Astrocyte of the cerebellum (primary cell): ENCODE measurements around the gene SLC9A1.

Experiments
- DNase-seq: peaks from one replicate; pipeline ENCODE4 v3.0.0-alpha.2; 2011; ENCODE audit warnings: low read depth
- H3K4me3 ChIP-seq: 2 replicates; pipeline ENCODE4 v1.5.1; 2011; ENCODE audit warnings: mild to moderate bottlenecking, low read depth, low read length, moderate library complexity
- in situ Hi-C: cut with HindIII; loops from 2 replicates; pipeline ENCODE4 v1.10.0; 2017; ENCODE audit warnings: low sequenced_read_pairs
- TF ChIP-seq, protein P1 (sequence below): IDR thresholded peaks from 2 replicates; pipeline ENCODE4 v1.5.1; 2012; ENCODE audit warnings: low read length, low read depth, moderate library complexity, mild to moderate bottlenecking; ENCODE audit errors: missing control alignments

Gene SLC9A1

DNA sequence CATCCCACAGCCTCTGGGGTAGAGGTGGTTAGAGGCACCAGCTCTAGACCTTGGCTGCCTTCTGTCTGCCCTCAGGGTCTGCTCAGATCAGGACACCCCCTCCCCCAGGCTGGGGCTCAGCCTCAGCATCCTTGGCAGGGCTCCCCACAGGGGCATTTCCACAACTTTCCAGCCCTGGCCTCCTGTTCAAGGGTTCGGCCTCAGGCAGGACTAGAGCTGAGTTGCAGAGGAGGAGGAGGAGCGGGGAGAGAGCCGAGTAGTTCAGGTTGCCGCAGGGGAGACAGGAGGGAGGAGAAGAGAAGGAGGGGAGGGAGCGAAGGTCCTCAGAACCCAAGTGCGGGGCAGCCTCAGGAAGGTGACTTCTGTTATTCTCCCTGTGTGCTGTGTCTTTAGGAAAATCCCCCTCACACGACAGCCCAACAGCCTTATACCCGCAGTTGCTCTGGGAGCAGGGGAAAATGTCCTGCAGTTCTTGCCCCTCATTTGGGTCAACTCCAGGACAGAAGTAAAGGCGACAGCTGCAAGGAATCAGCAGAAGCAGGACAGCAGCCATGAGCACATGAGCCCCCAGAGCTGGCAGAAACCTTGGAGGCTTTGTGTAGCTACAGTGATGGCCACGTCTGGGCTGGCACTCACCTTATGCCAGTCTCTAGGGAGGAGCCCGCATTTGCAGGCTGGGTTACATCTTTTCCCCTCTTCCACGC, 95.8 kb downstream of the SLC9A1 start:
- TF ChIP-seq, protein P1, sequence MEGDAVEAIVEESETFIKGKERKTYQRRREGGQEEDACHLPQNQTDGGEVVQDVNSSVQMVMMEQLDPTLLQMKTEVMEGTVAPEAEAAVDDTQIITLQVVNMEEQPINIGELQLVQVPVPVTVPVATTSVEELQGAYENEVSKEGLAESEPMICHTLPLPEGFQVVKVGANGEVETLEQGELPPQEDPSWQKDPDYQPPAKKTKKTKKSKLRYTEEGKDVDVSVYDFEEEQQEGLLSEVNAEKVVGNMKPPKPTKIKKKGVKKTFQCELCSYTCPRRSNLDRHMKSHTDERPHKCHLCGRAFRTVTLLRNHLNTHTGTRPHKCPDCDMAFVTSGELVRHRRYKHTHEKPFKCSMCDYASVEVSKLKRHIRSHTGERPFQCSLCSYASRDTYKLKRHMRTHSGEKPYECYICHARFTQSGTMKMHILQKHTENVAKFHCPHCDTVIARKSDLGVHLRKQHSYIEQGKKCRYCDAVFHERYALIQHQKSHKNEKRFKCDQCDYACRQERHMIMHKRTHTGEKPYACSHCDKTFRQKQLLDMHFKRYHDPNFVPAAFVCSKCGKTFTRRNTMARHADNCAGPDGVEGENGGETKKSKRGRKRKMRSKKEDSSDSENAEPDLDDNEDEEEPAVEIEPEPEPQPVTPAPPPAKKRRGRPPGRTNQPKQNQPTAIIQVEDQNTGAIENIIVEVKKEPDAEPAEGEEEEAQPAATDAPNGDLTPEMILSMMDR: no peak
- no peak overlapping the region for H3K4me3 ChIP-seq
- in situ Hi-C loops: loop anchor here (25.0 kb wide), 1 partner anchor 228 kb away; no protein-coding TSS in a partner anchor
- no peak for DNase-seq

DNA sequence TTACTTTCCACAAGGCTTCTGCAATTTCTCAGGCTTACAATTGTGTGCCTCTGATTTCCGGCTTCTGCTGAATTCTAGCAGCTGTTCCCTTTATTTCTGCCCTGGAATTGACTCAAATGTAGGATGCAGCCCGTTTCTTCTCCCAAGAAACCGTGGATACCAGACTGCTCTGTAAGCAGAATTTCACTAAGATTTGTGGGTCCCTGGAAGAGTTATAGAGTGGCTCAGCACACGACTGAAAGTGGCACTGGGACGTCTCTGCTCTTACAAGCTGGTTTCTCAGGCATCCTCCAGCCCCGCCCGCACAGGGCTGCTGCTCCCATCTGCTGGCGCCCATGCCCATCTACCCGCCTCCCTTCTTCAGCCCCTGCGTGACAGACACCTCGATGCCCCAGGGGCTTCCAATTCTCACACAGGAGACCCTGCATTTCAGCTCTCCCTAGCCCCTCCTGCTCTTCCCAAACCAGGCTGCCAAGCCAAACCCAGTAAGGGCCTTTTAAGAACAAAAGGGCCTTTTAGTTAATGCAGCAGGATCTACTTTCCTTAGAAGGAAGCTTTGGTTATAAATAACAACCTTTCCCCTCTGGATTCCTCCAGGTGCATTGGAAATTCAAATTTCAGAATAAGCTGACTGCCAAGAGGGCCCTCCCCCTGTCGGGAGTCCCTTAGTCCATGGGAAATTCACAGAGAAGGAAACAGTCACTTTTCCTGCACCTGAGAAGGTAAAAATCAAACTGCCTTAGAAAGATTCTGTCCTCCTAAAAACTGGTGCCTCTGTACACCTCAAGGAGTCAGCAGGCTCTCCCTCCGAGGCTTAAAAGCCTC, 96.9 kb downstream of the SLC9A1 start:
- in situ Hi-C loops: loop anchor here (25.0 kb wide), 1 partner anchor 229 kb away; no protein-coding TSS in a partner anchor
- TF ChIP-seq, protein P1: no peak
- H3K4me3 ChIP-seq: no peak overlapping the region
- DNase-seq: no peak

DNA sequence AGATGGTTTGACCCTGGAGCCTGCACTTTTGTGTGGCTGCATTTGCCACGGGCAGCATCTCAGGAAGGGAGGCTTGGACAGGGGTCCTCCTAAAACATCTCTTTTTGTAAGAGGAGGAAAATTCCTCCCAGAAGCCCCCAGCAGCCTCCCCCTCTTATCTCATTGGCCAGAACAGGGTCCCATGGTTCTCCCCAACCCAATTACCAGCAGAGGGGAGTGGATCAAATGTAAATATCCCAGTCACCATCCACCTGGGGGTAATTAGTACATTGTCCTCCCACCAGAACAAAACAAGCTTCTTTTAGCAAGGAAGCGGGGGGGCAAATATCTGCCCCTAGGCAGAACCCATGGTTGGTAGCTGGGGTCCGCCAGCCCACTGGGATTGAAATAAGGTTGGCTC, 97.5 kb downstream of the SLC9A1 start:
- H3K4me3 ChIP-seq: no peak overlapping the region
- in situ Hi-C loops: loop anchor here (25.0 kb wide), 1 partner anchor 230 kb away; no protein-coding TSS in a partner anchor

DNA sequence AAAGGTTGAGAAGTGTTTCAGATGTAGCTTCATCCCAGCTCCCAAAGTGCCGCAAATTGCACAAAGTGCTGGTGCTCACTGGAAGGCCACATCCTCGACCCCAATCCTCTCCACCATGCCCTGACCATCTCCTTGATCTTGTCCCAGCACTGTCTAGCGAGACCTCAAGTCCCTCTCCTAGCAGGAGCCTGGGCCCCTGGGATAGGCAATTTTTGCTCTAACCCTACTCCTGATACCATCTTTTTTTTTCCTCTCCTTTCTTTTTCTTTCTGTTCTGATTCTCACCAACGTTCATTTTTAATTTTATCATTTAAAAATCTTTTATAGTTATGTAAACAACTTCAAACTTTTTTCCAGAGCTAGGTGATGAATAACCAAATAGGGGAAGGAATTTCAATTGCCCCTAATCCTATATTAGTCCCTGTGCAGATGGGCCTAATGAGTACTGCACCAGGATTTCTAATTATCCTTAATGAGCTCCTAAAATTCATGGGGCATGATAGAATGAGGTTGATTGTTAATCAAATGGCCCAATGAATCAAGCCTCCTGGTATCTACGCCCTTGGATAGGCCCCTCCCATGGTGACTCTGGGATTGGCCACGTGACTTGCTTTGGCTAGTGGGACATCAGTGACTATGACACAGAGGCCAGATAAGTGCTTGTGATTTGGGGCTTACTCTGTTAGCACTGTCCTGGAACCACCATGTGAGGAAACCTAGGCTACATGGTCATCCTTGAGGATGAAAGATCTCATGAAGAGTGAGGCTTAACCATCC, 100.8 kb downstream of the SLC9A1 start:
- no peak for DNase-seq
- in situ Hi-C loops: loop anchor here (25.0 kb wide), 1 partner anchor 233 kb away; no protein-coding TSS in a partner anchor
- TF ChIP-seq, protein P1: no peak
- no peak overlapping the region for H3K4me3 ChIP-seq

More for the DNA sequence above, 97.5 kb downstream of the SLC9A1 start:
- no peak for DNase-seq
- TF ChIP-seq, protein P1: no peak

DNA sequence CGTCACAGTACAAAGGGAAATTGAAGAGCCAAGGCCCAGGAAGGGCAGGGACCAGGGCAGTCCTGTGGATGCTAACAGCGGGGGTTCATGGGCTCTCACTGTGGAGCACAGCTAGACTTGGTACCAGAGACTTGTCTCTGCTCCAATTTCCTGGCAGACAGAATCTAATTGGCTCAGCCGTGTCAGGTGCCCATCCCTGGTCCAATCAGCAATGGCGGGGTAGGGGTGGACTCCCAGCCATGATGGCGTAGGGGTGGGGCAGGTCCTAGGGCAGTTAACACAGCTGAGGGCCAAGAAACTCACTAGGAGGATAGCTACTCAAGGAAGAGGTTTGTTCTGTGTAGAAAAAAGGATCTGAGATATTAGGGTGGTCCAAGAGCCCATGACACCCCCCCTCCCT, 102.4 kb downstream of the SLC9A1 start:
- DNase-seq: no peak
- TF ChIP-seq, protein P1: no peak
- no peak overlapping the region for H3K4me3 ChIP-seq
- in situ Hi-C loops: loop anchor here (25.0 kb wide), 1 partner anchor 235 kb away; no protein-coding TSS in a partner anchor

DNA sequence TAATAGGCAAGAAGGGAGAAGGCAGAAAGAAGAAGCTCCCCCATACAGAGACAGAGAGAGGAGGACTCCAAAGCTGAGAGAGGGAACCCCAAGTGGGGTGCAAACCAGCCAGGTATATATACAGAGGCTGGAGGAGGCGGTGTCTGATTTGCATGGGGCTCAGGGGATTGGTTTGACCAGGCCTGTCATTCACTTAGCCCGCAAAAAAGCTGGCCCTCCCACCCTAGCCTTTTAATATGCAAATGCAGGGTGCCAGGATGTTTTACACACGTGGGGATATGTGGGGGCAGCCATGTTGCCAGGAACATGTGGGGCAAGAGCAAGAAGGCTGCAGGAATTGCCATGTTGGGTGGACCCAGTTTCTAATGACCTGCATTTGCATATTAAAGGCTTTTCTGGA, 105.3 kb downstream of the SLC9A1 start:
- TF ChIP-seq, protein P1: no peak
- DNase-seq: no peak
- no peak overlapping the region for H3K4me3 ChIP-seq
- in situ Hi-C loops: loop anchor here (25.0 kb wide), 1 partner anchor 238 kb away; no protein-coding TSS in a partner anchor
